GM19025 (cell line): Measurements from ENCODE around the gene FAM185A.
"Not testable (repeated sequence)": the region's sequence is repeated elsewhere in the genome, so short reads cannot be mapped to it uniquely, and the experiment has no call there.

Experiments used
- ATAC-seq: cut with Tn5 transposase; IDR thresholded peaks from one replicate; pipeline ENCODE4 v1.9.1; 2021; ENCODE audit warnings: mild to moderate bottlenecking, low read depth, moderate library complexity; ENCODE audit not compliant: unreplicated experiment

FAM185A gene

GRCh38 chr7:102828286-102828685 lies 79.5 kb downstream of the FAM185A start:
- ATAC-seq = no peak

- no peak for ATAC-seq
Measured at GRCh38 chr7:102829075-102829474, 80.3 kb downstream of the FAM185A start.

GRCh38 chr7:102830197-102830596 lies 81.4 kb downstream of the FAM185A start:
- no peak for ATAC-seq

- ATAC-seq = no peak
Measured at GRCh38 chr7:102832674-102833073, 83.9 kb downstream of the FAM185A start.

GRCh38 chr7:102833343-102833742 lies 84.5 kb downstream of the FAM185A start:
- no peak for ATAC-seq

- no peak for ATAC-seq
Measured at GRCh38 chr7:102834466-102834865, 85.7 kb downstream of the FAM185A start.

GRCh38 chr7:102834999-102835398 lies 86.2 kb downstream of the FAM185A start:
- peak; percentile 79 for ATAC-seq

GRCh38 chr7:102836191-102836919 lies 87.6 kb downstream of the FAM185A start:
- no peak for ATAC-seq

- ATAC-seq = no peak
Measured at GRCh38 chr7:102836977-102837376, 88.2 kb downstream of the FAM185A start.

- no peak for ATAC-seq
Measured at GRCh38 chr7:102837802-102838201, 89.0 kb downstream of the FAM185A start.

- ATAC-seq = not testable (repeated sequence)
Measured at GRCh38 chr7:102838572-102839101, 89.8 kb downstream of the FAM185A start.

- ATAC-seq = no peak
Measured at GRCh38 chr7:102840404-102840803, 91.6 kb downstream of the FAM185A start.

GRCh38 chr7:102841290-102841689 lies 92.5 kb downstream of the FAM185A start:
- ATAC-seq = no peak

- ATAC-seq = no peak
Measured at GRCh38 chr7:102842284-102842683, 93.5 kb downstream of the FAM185A start.

GRCh38 chr7:102843850-102844249 lies 95.1 kb downstream of the FAM185A start:
- peak; percentile 75 for ATAC-seq

GRCh38 chr7:102845346-102845745 lies 96.5 kb downstream of the FAM185A start:
- ATAC-seq = no peak

GRCh38 chr7:102849079-102849478 lies 100.3 kb downstream of the FAM185A start:
- no peak for ATAC-seq

GRCh38 chr7:102849538-102849937 lies 100.7 kb downstream of the FAM185A start:
- ATAC-seq = no peak

GRCh38 chr7:102856036-102856435 lies 107.2 kb downstream of the FAM185A start:
- ATAC-seq = no peak
